Endothelial cell of umbilical vein (primary cell): ENCODE measurements around the gene PPP2R2D. TPM values are rescaled to one million over a fixed set of nuclear protein-coding genes. Genes with fewer than 3 reads are reported as not detected.

Experiments
- BruUV-seq: library from RNA; stranded (reverse); fragments of 400-500 nt; replicated peaks from 2 replicates; lab custom pipeline; 2021; lab: Mats Ljungman, UMichigan
- CTCF ChIA-PET: fragments of 300-600, 350-600 bp; sonication (Branson Sonifier 250); formaldehyde crosslinking; loops from one replicate; lab custom pipeline; 2021; ENCODE audit warnings: antibody characterized with exemption, inconsistent platforms; lab: Charles Lee
- POLR2A ChIA-PET: fragments of 300-600, 350-600 bp; sonication (Branson Sonifier 250); formaldehyde crosslinking; loops from one replicate; lab custom pipeline; 2021; ENCODE audit warnings: antibody characterized with exemption, inconsistent platforms; lab: Charles Lee
- DNase-seq: peaks from one replicate; pipeline ENCODE4 v3.0.0-alpha.2; 2011; ENCODE audit warnings: low read depth, low spot score
- FAIRE-seq: peaks from 2 replicates; lab custom pipeline; 2011; peaks lifted over from hg19 to GRCh38; lab: Jason Lieb, UNC
- H2AFZ ChIP-seq: 2 replicates; pipeline ENCODE4 v1.6.0; 2012; ENCODE audit warnings: low read depth, low read length, control low read depth, inconsistent platforms
- H3K27ac ChIP-seq: 2 replicates; pipeline ENCODE4 v1.5.1; 2011; ENCODE audit warnings: low read depth, mild to moderate bottlenecking, control low read depth, low read length, moderate library complexity; ENCODE audit not compliant: insufficient read depth
- H3K27me3 ChIP-seq, 2 experiments: 2 replicates each; pipeline versions ENCODE4 v1.6.0 to v1.6.1; 2011; ENCODE audit warnings: low read length in 2 of 2, mixed read lengths in 1 of 2; ENCODE audit not compliant: control insufficient read depth in 2 of 2, insufficient read depth in 2 of 2
- H3K36me3 ChIP-seq, 2 experiments: 2 replicates in 1 of 2; 3 replicates in 1 of 2; pipeline ENCODE4 v1.5.1; 2011; ENCODE audit warnings: low read length in 2 of 2, mild to moderate bottlenecking in 1 of 2, moderate library complexity in 1 of 2; ENCODE audit not compliant: control insufficient read depth in 2 of 2, insufficient read depth in 2 of 2; ENCODE audit errors: extremely low read depth in 1 of 2
- H3K4me1 ChIP-seq: 3 replicates; pipeline ENCODE4 v1.5.1; 2011; ENCODE audit warnings: mild to moderate bottlenecking, low read length; ENCODE audit not compliant: control insufficient read depth, insufficient read depth; ENCODE audit errors: extremely low read depth
- H3K4me2 ChIP-seq: 2 replicates; pipeline ENCODE4 v1.6.1; 2011; ENCODE audit warnings: low read length, control low read depth, mixed read lengths; ENCODE audit not compliant: insufficient read depth
- H3K4me3 ChIP-seq, 3 experiments: fragments of 200-600 bp in 1 of 3; sonication (generic), shearing (Covaris generic) in 1 of 3; replicated peaks in 1 of 3; 2 replicates each; pipeline ENCODE4 v1.5.1; 2011 to 2016; ENCODE audit warnings: control low read depth in 3 of 3, low read length in 3 of 3, mild to moderate bottlenecking in 2 of 3, inconsistent platforms in 1 of 3, low read depth in 1 of 3, moderate library complexity in 1 of 3; ENCODE audit not compliant: insufficient read depth in 1 of 3
- H3K79me2 ChIP-seq: 2 replicates; pipeline ENCODE4 v1.6.0; 2012; ENCODE audit warnings: low read length, inconsistent platforms; ENCODE audit not compliant: control insufficient read depth, insufficient read depth
- H3K9ac ChIP-seq: replicated peaks from 2 replicates; pipeline ENCODE3; 2011; ENCODE audit warnings: low read length, control low read depth; ENCODE audit not compliant: insufficient read depth; ENCODE audit errors: extremely low read depth
- H3K9me1 ChIP-seq: replicated peaks from 3 replicates; pipeline ENCODE4 v1.6.0; 2011; ENCODE audit warnings: mild to moderate bottlenecking, low read length; ENCODE audit not compliant: control insufficient read depth, insufficient read depth; ENCODE audit errors: extremely low read depth
- H3K9me3 ChIP-seq: replicated peaks from 2 replicates; pipeline ENCODE4 v1.5.1; 2012; ENCODE audit warnings: low read length, inconsistent platforms; ENCODE audit not compliant: control insufficient read depth, insufficient read depth
- H4K20me1 ChIP-seq: replicated peaks from 2 replicates; pipeline ENCODE3; 2011; ENCODE audit warnings: mild to moderate bottlenecking, low read length; ENCODE audit not compliant: control insufficient read depth, insufficient read depth; ENCODE audit errors: extremely low read depth
- FOS ChIP-seq: IDR thresholded peaks from 2 replicates; pipeline ENCODE4 v1.6.1; 2011; ENCODE audit warnings: mild to moderate bottlenecking, low read length, moderate library complexity, borderline replicate concordance; ENCODE audit not compliant: insufficient read depth
- GATA2 ChIP-seq: IDR thresholded peaks from 2 replicates; pipeline ENCODE4 v1.7.0; 2011; ENCODE audit warnings: low read depth, mild to moderate bottlenecking, moderate library complexity, mixed read lengths, low read length; ENCODE audit not compliant: insufficient read length, insufficient read depth
- JUN ChIP-seq: IDR thresholded peaks from 2 replicates; pipeline ENCODE4 v1.6.1; 2011; ENCODE audit warnings: borderline replicate concordance, low read depth; ENCODE audit not compliant: insufficient read length, insufficient read depth
- POLR2AphosphoS5 ChIP-seq: IDR thresholded peaks from 2 replicates; pipeline ENCODE4 v1.6.1; 2012; ENCODE audit warnings: low read depth, mild to moderate bottlenecking, control low read depth, low read length, moderate library complexity; ENCODE audit not compliant: insufficient read depth
- dilution Hi-C: fragments of 300-500 bp; cut with MboI; formaldehyde crosslinking; loops from one replicate; pipeline ENCODE4 v1.15.0; 2019; ENCODE audit warnings: low sequenced_read_pairs; ENCODE audit not compliant: extremely low pct_ligation_motif_present
- intact Hi-C: fragments of 100-400 bp; cut with micrococcal nuclease; formaldehyde crosslinking; loops from one replicate; pipeline ENCODE4 v1.10.0; 2022
- polyA plus RNA-seq, 4 experiments: library from polyadenylated mRNA; depleted of rRNA in 3 of 4; stranded (reverse) in 3 of 4; unstranded in 1 of 4; fragments of >200 nt; gene quantifications; 2 replicates each; pipeline versions ENCODE4 v1.2.1 to v1.2.3, GENCODE V29; 2011 to 2012; ENCODE audit warnings: missing spikeins in 1 of 4
- total RNA-seq: library from RNA; stranded (reverse); gene quantifications from 2 replicates; pipeline ENCODE4 v1.2.3, GENCODE V29; 2021
- TF ChIP-seq, protein P1 (sequence below), 2 donors: IDR thresholded peaks; 1 replicate in 1 of 2; 2 replicates in 1 of 2; pipeline ENCODE4 v1.5.1; 2011; ENCODE audit warnings: low read length in 2 of 2, mild to moderate bottlenecking in 2 of 2, moderate library complexity in 2 of 2, control low read depth in 1 of 2, inconsistent platforms in 1 of 2, low read depth in 1 of 2; ENCODE audit not compliant: insufficient read depth in 1 of 2; ENCODE audit errors: extremely low read depth in 1 of 2

The PPP2R2D gene
- total and polyA plus RNA-seq, 2 donors (not counting 3 experiments of a cell fraction or from before 2014, with no cell fraction given): 29.9 to 36.3 TPM

GRCh38 chr10:131972474-131973071 lies 71.8 kb downstream of the PPP2R2D start:
- H3K27ac ChIP-seq: no peak overlapping the region
- ChIA-PET CTCF (interaction anchor here (1.3 to 4.6 kb wide), 3 partner anchors 25 to 87 kb away, joined by 4 to 33 read pairs (median 7); no protein-coding TSS in a partner anchor), POLR2A (no interaction called here)
- H3K27me3 ChIP-seq: no peaks in the 10 kb centered on the region
- H3K4me1 ChIP-seq: peaks cover 11% of the 10 kb centered on the region
- intact Hi-C loops: loop anchor here (1.0 kb wide), 1 partner anchor 51 kb away; no protein-coding TSS in a partner anchor
- no peak overlapping the region for H3K4me2 ChIP-seq
- H3K36me3 ChIP-seq: peaks cover 5 to 18% of the 10 kb centered on the region in 2 experiments
- DNase-seq (peak; percentile 46), FAIRE-seq (peak; percentile 48)
- H3K9me1 ChIP-seq: no peaks in the 10 kb centered on the region
- H2AFZ ChIP-seq: no peak overlapping the region
- peaks cover 59% of the 10 kb centered on the region for H3K79me2 ChIP-seq
- H3K4me3 ChIP-seq: no peak overlapping the region
- no TSS peak for BruUV-seq
- no peak overlapping the region for H3K9ac ChIP-seq
- TF ChIP-seq POLR2AphosphoS5 (no peak), GATA2 (no peak), JUN (no peak), FOS (no peak)
- no peaks in the 10 kb centered on the region for H3K9me3 ChIP-seq
- no peaks in the 10 kb centered on the region for H4K20me1 ChIP-seq
- dilution Hi-C loops: no loop called here

DNA sequence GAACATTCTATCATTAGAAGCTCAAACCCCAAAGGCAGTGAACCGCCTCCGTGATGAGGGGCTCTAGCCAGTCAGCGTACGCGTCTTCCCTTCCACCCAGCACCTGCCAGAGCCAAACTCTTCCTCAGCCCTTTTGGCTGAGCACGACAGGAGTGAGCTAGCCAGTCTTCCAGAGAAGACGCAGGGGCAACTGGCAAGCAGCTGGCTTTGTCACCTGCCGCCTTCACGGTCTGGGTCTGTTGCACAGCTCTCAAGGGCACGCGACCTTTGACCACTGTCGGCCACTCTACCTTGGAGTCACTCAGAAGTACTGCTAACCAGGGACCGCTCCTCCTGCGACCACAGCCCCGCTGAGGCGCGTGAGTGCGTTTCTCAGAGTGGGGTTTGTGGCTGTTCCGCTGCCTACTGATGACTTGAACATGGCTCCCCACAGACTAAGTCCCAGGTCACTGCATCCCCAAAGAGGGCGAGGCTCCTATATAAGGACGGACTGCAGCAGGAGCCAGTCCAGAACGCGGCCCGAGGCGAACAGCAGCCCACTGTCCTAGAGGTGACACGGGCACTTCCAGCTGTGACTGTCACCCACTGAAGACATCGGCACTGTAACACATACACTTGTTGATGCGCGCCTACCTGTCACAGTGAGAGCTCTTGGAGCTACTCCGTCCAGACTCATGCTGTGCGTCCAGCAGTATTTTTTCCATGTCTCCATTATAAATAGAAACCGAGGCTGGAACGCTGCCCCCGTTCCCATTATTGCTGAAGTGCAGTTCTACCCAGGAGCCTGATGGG lies 72.5 kb downstream of the PPP2R2D start:
- no peak for DNase-seq
- H3K9me3 ChIP-seq: no peaks in the 10 kb centered on the region
- peaks cover 66% of the 10 kb centered on the region for H3K79me2 ChIP-seq
- ChIA-PET POLR2A (no interaction called here), CTCF (interaction anchor here (1.3 to 4.6 kb wide), 2 partner anchors 25 to 50 kb away, joined by 4 to 33 read pairs; no protein-coding TSS in a partner anchor)
- intact Hi-C loops (no loop called here), dilution Hi-C loops (no loop called here)
- TF ChIP-seq JUN (no peak), FOS (no peak), POLR2AphosphoS5 (no peak), GATA2 (no peak)
- TF ChIP-seq, protein P1, sequence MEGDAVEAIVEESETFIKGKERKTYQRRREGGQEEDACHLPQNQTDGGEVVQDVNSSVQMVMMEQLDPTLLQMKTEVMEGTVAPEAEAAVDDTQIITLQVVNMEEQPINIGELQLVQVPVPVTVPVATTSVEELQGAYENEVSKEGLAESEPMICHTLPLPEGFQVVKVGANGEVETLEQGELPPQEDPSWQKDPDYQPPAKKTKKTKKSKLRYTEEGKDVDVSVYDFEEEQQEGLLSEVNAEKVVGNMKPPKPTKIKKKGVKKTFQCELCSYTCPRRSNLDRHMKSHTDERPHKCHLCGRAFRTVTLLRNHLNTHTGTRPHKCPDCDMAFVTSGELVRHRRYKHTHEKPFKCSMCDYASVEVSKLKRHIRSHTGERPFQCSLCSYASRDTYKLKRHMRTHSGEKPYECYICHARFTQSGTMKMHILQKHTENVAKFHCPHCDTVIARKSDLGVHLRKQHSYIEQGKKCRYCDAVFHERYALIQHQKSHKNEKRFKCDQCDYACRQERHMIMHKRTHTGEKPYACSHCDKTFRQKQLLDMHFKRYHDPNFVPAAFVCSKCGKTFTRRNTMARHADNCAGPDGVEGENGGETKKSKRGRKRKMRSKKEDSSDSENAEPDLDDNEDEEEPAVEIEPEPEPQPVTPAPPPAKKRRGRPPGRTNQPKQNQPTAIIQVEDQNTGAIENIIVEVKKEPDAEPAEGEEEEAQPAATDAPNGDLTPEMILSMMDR (IDR thresholded peaks at IDR 0.05; ENCODE audit: extremely low read depth in 1 of 2, insufficient read depth in 1 of 2, low read depth in 1 of 2, low read length in 2 of 2): no peak
- H3K27ac ChIP-seq: no peak overlapping the region
- H3K9me1 ChIP-seq: no peaks in the 10 kb centered on the region
- H3K4me1 ChIP-seq: peaks cover 11% of the 10 kb centered on the region
- H3K27me3 ChIP-seq: no peaks in the 10 kb centered on the region
- H3K36me3 ChIP-seq: peaks cover 5 to 18% of the 10 kb centered on the region in 2 experiments
- H4K20me1 ChIP-seq: no peaks in the 10 kb centered on the region
- H3K4me2 ChIP-seq: no peak overlapping the region
- no peak overlapping the region for H3K9ac ChIP-seq
- no peak for FAIRE-seq
- no TSS peak for BruUV-seq
- no peak overlapping the region for H2AFZ ChIP-seq
- H3K4me3 ChIP-seq: no peak overlapping the region
